Panc1 (cell line): ENCODE measurements around the gene BLNK. TPM values are rescaled to one million over a fixed set of nuclear protein-coding genes. Genes with fewer than 3 reads are reported as not detected.
A peak's percentile ranks its signal among the peaks of the same experiment; 100 is the strongest.

ENCODE experiments used
- ATAC-seq: fragments of 200-7000 bp; cut with Tn5 transposase; 2 replicates; pipeline ENCODE4 v1.9.1; 2020; ENCODE audit warnings: mild to moderate bottlenecking, moderate library complexity
- BruUV-seq: library from RNA; stranded (reverse); fragments of 400-500 nt; replicated peaks from 2 replicates; lab custom pipeline; 2021; lab: Mats Ljungman, UMichigan
- CTCF ChIA-PET: fragments of 300-600 bp; sonication (Branson Sonifier 250); formaldehyde crosslinking; loops from one replicate; lab custom pipeline; 2022; ENCODE audit warnings: antibody characterized with exemption; lab: Charles Lee
- POLR2A ChIA-PET: fragments of 300-600 bp; sonication (Branson Sonifier 250); formaldehyde crosslinking; loops from one replicate; lab custom pipeline; 2022; ENCODE audit warnings: antibody characterized with exemption; lab: Charles Lee
- DNase-seq: peaks from one replicate; pipeline ENCODE4 v3.0.0-alpha.2; 2010; ENCODE audit warnings: low read depth, low spot score
- H3K27ac ChIP-seq: 2 replicates; pipeline ENCODE4 v1.5.1; 2011; ENCODE audit warnings: mild to moderate bottlenecking, low read length, inconsistent platforms
- H3K27me3 ChIP-seq: fragments of 200-500 bp; sonication (Bioruptor generic); 2 replicates; pipeline ENCODE4 v1.6.0; 2014; ENCODE audit warnings: low read length, inconsistent platforms; ENCODE audit not compliant: control insufficient read depth, insufficient read depth
- H3K36me3 ChIP-seq: fragments of 200-500 bp; sonication (Bioruptor generic); 2 replicates; pipeline ENCODE4 v1.5.1; 2014; ENCODE audit warnings: inconsistent platforms, mild to moderate bottlenecking, low read length, moderate library complexity; ENCODE audit not compliant: control insufficient read depth, insufficient read depth
- H3K4me1 ChIP-seq: 2 replicates; pipeline ENCODE4 v1.5.1; 2011; ENCODE audit warnings: inconsistent platforms, mild to moderate bottlenecking, low read length, moderate library complexity; ENCODE audit not compliant: control insufficient read depth, insufficient read depth
- H3K4me3 ChIP-seq, 2 experiments: 2 replicates each; pipeline ENCODE4 v1.5.1; 2011 to 2012; ENCODE audit warnings: low read depth in 2 of 2, low read length in 2 of 2, mild to moderate bottlenecking in 2 of 2, inconsistent platforms in 1 of 2, moderate library complexity in 1 of 2
- H3K9me3 ChIP-seq: fragments of 200-500 bp; sonication (Bioruptor generic); 2 replicates; pipeline ENCODE4 v1.5.1; 2014; ENCODE audit warnings: low read depth, mild to moderate bottlenecking, inconsistent platforms, low read length, moderate library complexity; ENCODE audit not compliant: control insufficient read depth, insufficient read depth
- CTCF ChIP-seq: fragments of 450-650 bp; IDR thresholded peaks from 2 replicates; pipeline ENCODE4 v1.5.1; 2017; ENCODE audit warnings: mild to moderate bottlenecking
- REST ChIP-seq, 2 experiments: IDR thresholded peaks; 2 replicates each; pipeline ENCODE4 v1.6.1; 2011 to 2012; ENCODE audit warnings: low read depth in 2 of 2, control low read depth in 1 of 2, low read length in 1 of 2, mild to moderate bottlenecking in 1 of 2, moderate library complexity in 1 of 2; ENCODE audit not compliant: insufficient read depth in 1 of 2
- SIN3A ChIP-seq: IDR thresholded peaks from 2 replicates; pipeline ENCODE4 v1.6.1; 2012; ENCODE audit warnings: low read depth, mild to moderate bottlenecking, low read length, moderate library complexity, borderline replicate concordance; ENCODE audit not compliant: insufficient read depth
- in situ Hi-C: cut with HindIII; loops from 2 replicates; pipeline ENCODE4 v1.10.0; 2016; ENCODE audit warnings: low sequenced_read_pairs, low pct_unique_long_range_greater_than_20kb
- intact Hi-C: fragments of 100-400 bp; cut with micrococcal nuclease; formaldehyde crosslinking; loops from one replicate; pipeline ENCODE4 v1.10.0; 2022; ENCODE audit not compliant: unreplicated experiment
- total RNA-seq: library from RNA; stranded (reverse); gene quantifications from one replicate; pipeline ENCODE4 v1.2.1, GENCODE V29; 2021; ENCODE audit not compliant: unreplicated experiment

Gene BLNK
- total RNA-seq, 1 experiment from 2014 or later, result 0.10 TPM

- ATAC-seq, result peak; percentile 96
- DNase-seq, result peak; percentile 22
- TF ChIP-seq REST (IDR thresholded peaks at IDR 0.05; ENCODE audit: insufficient read depth in 1 of 2, low read depth in 2 of 2, low read length in 1 of 2) (no peak), CTCF (peak; percentile 72)
- POLR2A ChIA-PET, result no interaction called here
- no peaks in the 10 kb centered on the region for H3K36me3 ChIP-seq
- no peaks in the 10 kb centered on the region for H3K9me3 ChIP-seq
- intact Hi-C loops, result loop anchor here (1.0 to 2.0 kb wide), 2 partner anchors 64 to 276 kb away; no protein-coding TSS in a partner anchor
- BruUV-seq, result no TSS peak
- no peak overlapping the region for H3K27ac ChIP-seq
- peaks cover 48% of the 10 kb centered on the region for H3K27me3 ChIP-seq
- CTCF ChIA-PET, result interaction anchor here (1.4 to 2.1 kb wide), 2 partner anchors 64 to 276 kb away, joined by 7 read pairs; no protein-coding TSS in a partner anchor
- in situ Hi-C loops, result no loop called here
- no peak overlapping the region for H3K4me3 ChIP-seq
- no peaks in the 10 kb centered on the region for H3K4me1 ChIP-seq
Measured at GRCh38 chr10:96292971-96293920, 21.9 kb upstream of the BLNK start.

GRCh38 chr10:96290368-96291133 is 19.2 kb upstream of the BLNK start:
- no peaks in the 10 kb centered on the region for H3K9me3 ChIP-seq
- H3K27me3 ChIP-seq, result peaks cover 49% of the 10 kb centered on the region
- no TSS peak for BruUV-seq
- CTCF ChIA-PET, result interaction anchor here (1.2 kb wide), 1 partner anchor 61 kb away, joined by 5 read pairs; no protein-coding TSS in a partner anchor
- H3K27ac ChIP-seq, result no peak overlapping the region
- TF ChIP-seq CTCF, result no peak
- TF ChIP-seq SIN3A, result no peak
- TF ChIP-seq REST (IDR thresholded peaks at IDR 0.05; ENCODE audit: insufficient read depth in 1 of 2, low read depth in 2 of 2, low read length in 1 of 2), result no peak
- in situ Hi-C loops (no loop called here), intact Hi-C loops (no loop called here)
- ATAC-seq (no peak), DNase-seq (no peak)
- no peaks in the 10 kb centered on the region for H3K4me1 ChIP-seq
- no peaks in the 10 kb centered on the region for H3K36me3 ChIP-seq
- POLR2A ChIA-PET, result no interaction called here
- no peak overlapping the region for H3K4me3 ChIP-seq
